GM18517 (cell line): Measurements from ENCODE around the gene SPINK8.
"Not testable (repeated sequence)": the region's sequence is repeated elsewhere in the genome, so short reads cannot be mapped to it uniquely, and the experiment has no call there.

Experiments used
- ATAC-seq: cut with Tn5 transposase; IDR thresholded peaks from one replicate; pipeline ENCODE4 v1.9.1; 2021; ENCODE audit warnings: mild to moderate bottlenecking, moderate library complexity; ENCODE audit not compliant: unreplicated experiment

SPINK8 gene

GRCh38 chr3:48333346-48334245 lies at the start of gene SPINK8:
Gene SPINK8 (minus strand): TSS chr3:48333661. CDS start chr3:48328341, 5,320 bp downstream.
- not testable (repeated sequence) for ATAC-seq

- ATAC-seq: no peak
Measured at GRCh38 chr3:48372862-48373435, 39.5 kb upstream of the SPINK8 start.

- ATAC-seq: no peak
Measured at GRCh38 chr3:48372377-48372770, 38.9 kb upstream of the SPINK8 start.

GRCh38 chr3:48371651-48372376 lies 38.4 kb upstream of the SPINK8 start, which contains the start of gene FBXW12:
Gene FBXW12 (plus strand): TSS chr3:48372219. CDS start chr3:48372768, 549 bp downstream.
- ATAC-seq: no peak

GRCh38 chr3:48370333-48370713 lies 36.9 kb upstream of the SPINK8 start:
- no peak for ATAC-seq

GRCh38 chr3:48369693-48370332 lies 36.4 kb upstream of the SPINK8 start:
- ATAC-seq: no peak

GRCh38 chr3:48367201-48367600 lies 33.7 kb upstream of the SPINK8 start:
- no peak for ATAC-seq

GRCh38 chr3:48364840-48365239 lies 31.4 kb upstream of the SPINK8 start:
- ATAC-seq: no peak

- ATAC-seq: no peak
Measured at GRCh38 chr3:48361928-48362327, 28.5 kb upstream of the SPINK8 start.

GRCh38 chr3:48356419-48356818 lies 23.0 kb upstream of the SPINK8 start:
- no peak for ATAC-seq

- ATAC-seq: no peak
Measured at GRCh38 chr3:48353987-48354386, 20.5 kb upstream of the SPINK8 start.

- no peak for ATAC-seq
Measured at GRCh38 chr3:48352546-48352945, 19.1 kb upstream of the SPINK8 start.

- no peak for ATAC-seq
Measured at GRCh38 chr3:48347500-48347899, 14.0 kb upstream of the SPINK8 start.

- ATAC-seq: no peak
Measured at GRCh38 chr3:48345946-48346572, 12.6 kb upstream of the SPINK8 start.

GRCh38 chr3:48344867-48345507 lies 11.5 kb upstream of the SPINK8 start:
- ATAC-seq: no peak

- ATAC-seq: no peak
Measured at GRCh38 chr3:48343432-48343831, 10.0 kb upstream of the SPINK8 start.

- ATAC-seq: no peak
Measured at GRCh38 chr3:48338635-48339034, 5.2 kb upstream of the SPINK8 start.

GRCh38 chr3:48337536-48337935 lies 4.1 kb upstream of the SPINK8 start:
- not testable (repeated sequence) for ATAC-seq

- not testable (repeated sequence) for ATAC-seq
Measured at GRCh38 chr3:48335286-48335685, 1.8 kb upstream of the SPINK8 start.

GRCh38 chr3:48334605-48335004 lies 1.1 kb upstream of the SPINK8 start:
- ATAC-seq: no peak
